Keratinocyte (primary cell): Measurements from ENCODE around the gene FIGN. TPM values are rescaled to one million over a fixed set of nuclear protein-coding genes. Genes with fewer than 3 reads are reported as not detected.

Experiments
- DNase-seq: peaks from one replicate; pipeline ENCODE4 v3.0.0-alpha.2; 2011; ENCODE audit warnings: low read depth, missing footprints, low spot score
- FAIRE-seq: peaks from 2 replicates; lab custom pipeline; 2011; peaks lifted over from hg19 to GRCh38; lab: Jason Lieb, UNC
- H2AFZ ChIP-seq: 2 replicates; pipeline ENCODE4 v1.6.0; 2012; ENCODE audit warnings: low read length, control low read depth, inconsistent platforms; ENCODE audit not compliant: control insufficient read depth
- H3K27ac ChIP-seq: 2 replicates; pipeline ENCODE4 v1.5.1; 2011; ENCODE audit warnings: low read length; ENCODE audit not compliant: control insufficient read depth, insufficient read depth
- H3K27me3 ChIP-seq: 3 replicates; pipeline ENCODE4 v1.6.0; 2011; ENCODE audit warnings: low read length; ENCODE audit not compliant: control insufficient read depth, insufficient read depth; ENCODE audit errors: extremely low read depth
- H3K36me3 ChIP-seq, 2 experiments: 2 replicates in 1 of 2; 3 replicates in 1 of 2; pipeline ENCODE4 v1.5.1; 2011; ENCODE audit warnings: low read length in 2 of 2, mild to moderate bottlenecking in 1 of 2; ENCODE audit not compliant: control insufficient read depth in 2 of 2, insufficient read depth in 2 of 2; ENCODE audit errors: extremely low read depth in 1 of 2
- H3K4me1 ChIP-seq: 3 replicates; pipeline ENCODE4 v1.5.1; 2011; ENCODE audit warnings: low read length; ENCODE audit not compliant: control insufficient read depth, insufficient read depth; ENCODE audit errors: extremely low read depth
- H3K4me2 ChIP-seq: 3 replicates; pipeline ENCODE4 v1.6.0; 2011; ENCODE audit warnings: low read depth, low read length; ENCODE audit not compliant: control insufficient read depth, insufficient read depth; ENCODE audit errors: extremely low read depth
- H3K4me3 ChIP-seq, 3 experiments: fragments of 200-600 bp in 1 of 3; sonication (generic) in 1 of 3; 2 replicates in 2 of 3; 3 replicates in 1 of 3; pipeline ENCODE4 v1.5.1; 2011 to 2016; ENCODE audit warnings: low read length in 3 of 3, mild to moderate bottlenecking in 3 of 3, control low read depth in 2 of 3, inconsistent platforms in 1 of 3, low read depth in 1 of 3, mixed read lengths in 1 of 3, mixed run types in 1 of 3, moderate library complexity in 1 of 3; ENCODE audit not compliant: control insufficient read depth in 2 of 3, insufficient read depth in 2 of 3; ENCODE audit errors: extremely low read depth in 1 of 3
- H3K79me2 ChIP-seq: 2 replicates; pipeline ENCODE4 v1.6.0; 2012; ENCODE audit warnings: low read length; ENCODE audit not compliant: control insufficient read depth, insufficient read depth
- H3K9ac ChIP-seq: 3 replicates; pipeline ENCODE4 v1.6.0; 2011; ENCODE audit warnings: low read length; ENCODE audit not compliant: control insufficient read depth, insufficient read depth; ENCODE audit errors: extremely low read depth
- H3K9me1 ChIP-seq: 3 replicates; pipeline ENCODE4 v1.6.0; 2011; ENCODE audit warnings: low read length; ENCODE audit not compliant: control insufficient read depth, insufficient read depth; ENCODE audit errors: extremely low read depth
- H3K9me3 ChIP-seq: 2 replicates; pipeline ENCODE4 v1.5.1; 2012; ENCODE audit warnings: low read depth, low read length; ENCODE audit not compliant: control insufficient read depth
- H4K20me1 ChIP-seq: 3 replicates; pipeline ENCODE4 v1.6.0; 2011; ENCODE audit warnings: low read length; ENCODE audit not compliant: control insufficient read depth, insufficient read depth; ENCODE audit errors: extremely low read depth
- EZH2 ChIP-seq: IDR thresholded peaks from one replicate; pipeline ENCODE4 v1.6.1; 2012; ENCODE audit warnings: inconsistent platforms, mild to moderate bottlenecking, low read length, moderate library complexity
- dilution Hi-C: fragments of 300-500 bp; cut with MboI; formaldehyde crosslinking; loops from one replicate; pipeline ENCODE4 v1.7.0; 2020; ENCODE audit warnings: low sequenced_read_pairs; ENCODE audit not compliant: extremely low pct_ligation_motif_present
- polyA plus RNA-seq, 5 experiments: library from polyadenylated mRNA; depleted of rRNA in 3 of 5; stranded (reverse) in 3 of 5; stranded (forward) in 1 of 5; unstranded in 1 of 5; fragments of >200 nt; gene quantifications; 1 replicate in 1 of 5; 2 replicates in 3 of 5; 3 replicates in 1 of 5; pipeline versions ENCODE4 v1.2.1 to v1.2.3, GENCODE V29; 2011 to 2012; ENCODE audit warnings: missing spikeins in 2 of 5, low read depth in 1 of 5, low replicate concordance in 1 of 5
- TF ChIP-seq, protein P1 (sequence below), 3 experiments: IDR thresholded peaks in 1 of 3; conservative IDR thresholded peaks in 1 of 3; optimal IDR thresholded peaks in 1 of 3; 2 replicates in 2 of 3; 3 replicates in 1 of 3; pipeline versions ENCODE3 to v1.5.1; 2011; ENCODE audit warnings: low read length in 3 of 3, mild to moderate bottlenecking in 3 of 3, moderate library complexity in 2 of 3, control low read depth in 1 of 3, inconsistent platforms in 1 of 3; ENCODE audit not compliant: insufficient read depth in 2 of 3; ENCODE audit errors: extremely low read depth in 1 of 3

The FIGN gene
- polyA plus RNA-seq, 1 donor (not counting 4 experiments of a cell fraction or from before 2014, with no cell fraction given): 2.9 TPM

DNA sequence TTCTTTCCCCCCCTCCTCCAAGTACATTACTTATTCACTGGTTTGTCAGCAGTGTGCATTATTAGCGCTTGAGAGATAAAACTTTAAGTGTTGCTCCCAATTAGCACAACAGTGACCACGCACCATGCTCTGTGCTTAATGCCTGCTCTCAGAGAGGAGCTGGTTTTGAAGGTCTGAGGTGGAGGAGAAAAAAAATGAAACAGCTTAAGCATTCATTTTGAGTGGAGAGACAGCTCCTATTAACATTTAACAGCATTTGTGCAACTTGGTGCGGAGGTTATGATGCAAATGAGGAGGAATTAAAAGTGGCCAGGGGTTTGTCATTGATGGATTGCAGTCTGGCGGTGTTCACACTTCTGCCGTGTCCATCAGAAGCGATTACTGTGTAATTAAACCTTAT lies 141.8 kb downstream of the FIGN start:
- no peak overlapping the region for H3K4me3 ChIP-seq
- dilution Hi-C loops: no loop called here
- TF ChIP-seq, protein P1, sequence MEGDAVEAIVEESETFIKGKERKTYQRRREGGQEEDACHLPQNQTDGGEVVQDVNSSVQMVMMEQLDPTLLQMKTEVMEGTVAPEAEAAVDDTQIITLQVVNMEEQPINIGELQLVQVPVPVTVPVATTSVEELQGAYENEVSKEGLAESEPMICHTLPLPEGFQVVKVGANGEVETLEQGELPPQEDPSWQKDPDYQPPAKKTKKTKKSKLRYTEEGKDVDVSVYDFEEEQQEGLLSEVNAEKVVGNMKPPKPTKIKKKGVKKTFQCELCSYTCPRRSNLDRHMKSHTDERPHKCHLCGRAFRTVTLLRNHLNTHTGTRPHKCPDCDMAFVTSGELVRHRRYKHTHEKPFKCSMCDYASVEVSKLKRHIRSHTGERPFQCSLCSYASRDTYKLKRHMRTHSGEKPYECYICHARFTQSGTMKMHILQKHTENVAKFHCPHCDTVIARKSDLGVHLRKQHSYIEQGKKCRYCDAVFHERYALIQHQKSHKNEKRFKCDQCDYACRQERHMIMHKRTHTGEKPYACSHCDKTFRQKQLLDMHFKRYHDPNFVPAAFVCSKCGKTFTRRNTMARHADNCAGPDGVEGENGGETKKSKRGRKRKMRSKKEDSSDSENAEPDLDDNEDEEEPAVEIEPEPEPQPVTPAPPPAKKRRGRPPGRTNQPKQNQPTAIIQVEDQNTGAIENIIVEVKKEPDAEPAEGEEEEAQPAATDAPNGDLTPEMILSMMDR (optimal IDR thresholded peaks at IDR 0.05 in 1 of 3, IDR thresholded peaks at IDR 0.05 in 1 of 3, conservative IDR thresholded peaks at IDR 0.05 in 1 of 3; ENCODE audit: extremely low read depth in 1 of 3, insufficient read depth in 2 of 3, low read length in 3 of 3): no peak
- TF ChIP-seq EZH2: no peak
- no peak overlapping the region for H2AFZ ChIP-seq
- no peak for FAIRE-seq
- no peaks in the 10 kb centered on the region for H3K27me3 ChIP-seq
- H3K9me3 ChIP-seq: no peaks in the 10 kb centered on the region
- no peaks in the 10 kb centered on the region for H3K9me1 ChIP-seq
- no peaks in the 10 kb centered on the region for H3K79me2 ChIP-seq
- no peak overlapping the region for H3K4me2 ChIP-seq
- peaks cover 8% of the 10 kb centered on the region for H3K4me1 ChIP-seq
- no peaks in the 10 kb centered on the region for H3K36me3 ChIP-seq
- DNase-seq: no peak
- H3K27ac ChIP-seq: no peak overlapping the region
- H4K20me1 ChIP-seq: no peaks in the 10 kb centered on the region
- H3K9ac ChIP-seq: no peak overlapping the region

DNA sequence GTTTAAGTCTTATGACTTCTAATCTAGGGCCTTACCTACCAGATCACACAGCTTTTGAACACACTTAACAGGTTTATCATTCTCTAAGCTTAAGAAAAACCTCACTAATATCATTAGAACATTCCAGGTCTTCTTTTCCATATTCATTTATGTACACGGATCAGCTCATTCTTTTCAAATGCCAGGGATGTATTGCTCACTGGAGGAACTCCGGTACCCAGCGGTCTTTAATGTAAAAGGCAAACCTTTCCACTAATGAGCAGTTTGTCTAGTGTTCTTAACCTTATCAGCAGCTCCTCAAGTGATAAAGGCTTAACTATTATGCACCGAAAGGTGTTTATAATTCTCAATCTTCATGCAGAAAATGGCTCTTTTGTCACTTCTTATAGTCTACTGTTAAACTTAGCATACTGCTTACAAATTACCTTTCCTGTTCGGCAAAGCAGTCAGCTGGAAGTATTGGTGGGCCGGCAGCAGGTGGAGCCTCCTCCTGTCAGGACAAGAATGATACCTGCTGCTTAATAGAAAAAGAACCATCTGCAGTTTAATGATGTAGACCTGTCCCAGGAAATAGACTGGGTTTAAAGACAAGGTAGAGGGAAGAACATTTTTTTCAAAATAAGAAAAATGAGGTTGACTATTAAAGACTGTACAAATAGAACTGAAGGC lies 142.7 kb downstream of the FIGN start:
- Histone ChIP-seq H3K9me3 (no peaks in the 10 kb centered on the region), H3K9ac (no peak overlapping the region), H2AFZ (no peak overlapping the region), H3K27me3 (no peaks in the 10 kb centered on the region), H3K79me2 (no peaks in the 10 kb centered on the region), H4K20me1 (no peaks in the 10 kb centered on the region), H3K4me2 (no peak overlapping the region), H3K27ac (no peak overlapping the region), H3K4me1 (peaks cover 8% of the 10 kb centered on the region), H3K4me3 (no peak overlapping the region), H3K36me3 (no peaks in the 10 kb centered on the region), H3K9me1 (no peaks in the 10 kb centered on the region)
- no peak for FAIRE-seq
- TF ChIP-seq, protein P1 (optimal IDR thresholded peaks at IDR 0.05 in 1 of 3, IDR thresholded peaks at IDR 0.05 in 1 of 3, conservative IDR thresholded peaks at IDR 0.05 in 1 of 3; ENCODE audit: extremely low read depth in 1 of 3, insufficient read depth in 2 of 3, low read length in 3 of 3): no peak
- no peak for TF ChIP-seq EZH2
- no peak for DNase-seq
- dilution Hi-C loops: no loop called here
